GM18858 (cell line): ENCODE measurements around the gene SUN3.
"Not testable (repeated sequence)": the region's sequence is repeated elsewhere in the genome, so short reads cannot be mapped to it uniquely, and the experiment has no call there.

Experiments
- ATAC-seq: cut with Tn5 transposase; IDR thresholded peaks from one replicate; pipeline ENCODE4 v1.9.1; 2021; ENCODE audit not compliant: unreplicated experiment

The SUN3 gene

DNA sequence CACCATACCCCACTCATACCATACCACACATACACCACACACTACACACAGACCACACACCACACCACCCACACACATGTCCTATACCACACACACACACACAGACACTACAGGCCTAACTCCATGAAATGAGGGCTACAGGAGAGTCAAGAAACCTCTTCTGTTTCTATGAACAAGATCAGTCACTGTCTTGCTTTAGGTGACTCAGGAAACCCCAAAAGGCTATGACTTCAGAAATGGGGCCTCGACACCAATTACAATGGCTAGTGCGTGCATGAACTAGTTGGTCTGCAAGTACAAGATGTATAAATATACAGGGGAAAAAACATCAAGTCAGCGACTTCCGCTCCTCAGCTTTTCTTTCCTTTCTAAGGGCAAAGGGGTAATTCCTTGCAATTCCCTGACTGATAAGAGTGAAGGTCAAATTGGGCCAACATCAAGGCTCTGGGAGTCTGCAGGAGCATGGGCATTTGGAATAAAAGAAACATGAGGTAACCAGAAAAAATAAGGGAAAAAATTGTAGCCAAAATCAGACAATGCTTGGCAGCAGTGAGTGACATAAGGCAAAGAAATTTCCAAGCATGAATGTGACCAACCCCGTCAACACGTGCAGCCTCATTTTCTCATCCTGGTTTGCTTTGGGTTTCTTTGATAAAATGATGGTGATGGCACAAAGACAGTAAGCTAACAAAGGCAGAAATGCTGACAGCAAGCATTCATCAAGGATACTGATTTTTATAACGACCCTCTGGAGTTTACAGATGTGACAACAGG, 82.1 kb downstream of the SUN3 start:
- ATAC-seq = no peak

- ATAC-seq = peak; percentile 59
Observed at GRCh38 chr7:47945261-47946015, 83.5 kb downstream of the SUN3 start.

GRCh38 chr7:47944536-47945260, 84.2 kb downstream of the SUN3 start:
- ATAC-seq = no peak

DNA sequence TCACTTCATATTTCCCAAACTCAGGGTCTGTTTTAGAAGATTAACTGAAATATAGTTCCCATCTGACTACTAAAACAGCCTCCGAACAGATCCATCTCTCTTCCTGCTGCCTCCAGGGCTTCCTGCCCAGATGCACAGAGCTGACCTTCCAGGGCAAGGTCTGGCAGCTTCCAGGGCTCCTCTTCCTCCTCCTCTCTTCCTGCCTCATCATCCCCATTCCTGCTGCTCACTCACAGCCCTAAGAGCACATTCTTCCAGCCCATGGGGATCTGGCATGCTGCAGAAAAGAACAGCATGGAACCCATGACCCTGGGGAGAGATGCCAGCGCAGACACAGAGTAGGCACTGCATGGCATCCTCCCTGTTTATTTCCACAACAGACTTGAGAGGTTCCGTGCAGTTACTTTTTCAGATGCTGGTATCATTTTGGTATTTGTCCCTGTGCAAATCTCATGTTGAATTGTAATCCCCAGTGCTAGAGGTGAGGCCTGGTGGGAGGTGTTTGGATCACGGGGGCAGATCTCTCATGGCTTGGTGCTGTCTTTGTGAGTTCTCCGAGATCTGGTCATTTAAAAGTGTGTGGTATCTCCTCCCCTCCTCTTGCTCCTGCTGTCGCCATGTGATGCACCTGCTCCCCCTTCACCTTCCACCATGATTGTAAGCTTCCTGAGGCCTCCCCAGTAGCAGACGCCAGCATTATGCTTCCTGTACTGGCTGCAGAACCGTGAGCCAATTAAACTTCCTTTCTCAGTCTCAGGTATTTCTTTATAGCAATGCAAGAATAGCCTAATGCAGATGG, 85.0 kb downstream of the SUN3 start:
- ATAC-seq = no peak

- not testable (repeated sequence) for ATAC-seq
Observed at GRCh38 chr7:47942651-47943050, 86.3 kb downstream of the SUN3 start.

DNA sequence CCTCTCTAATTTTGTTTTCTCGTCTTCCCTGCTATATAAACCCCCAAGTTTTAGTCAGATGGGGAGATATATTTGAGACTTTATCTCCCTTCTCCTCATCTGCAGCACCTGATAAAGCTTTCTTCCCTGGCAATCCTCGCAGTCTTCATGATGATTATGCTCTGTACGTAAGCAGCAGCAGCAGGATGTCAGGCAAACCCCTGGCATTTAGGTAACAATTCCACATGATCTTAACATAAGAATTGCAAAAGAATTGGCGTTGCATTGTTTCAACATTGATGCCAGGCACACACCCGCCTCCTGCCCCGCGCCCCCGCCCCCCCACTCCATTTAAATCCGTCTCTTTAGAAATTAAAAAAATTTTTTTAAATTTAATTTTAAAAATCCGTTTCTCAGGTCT, 86.8 kb downstream of the SUN3 start:
- no peak for ATAC-seq

DNA sequence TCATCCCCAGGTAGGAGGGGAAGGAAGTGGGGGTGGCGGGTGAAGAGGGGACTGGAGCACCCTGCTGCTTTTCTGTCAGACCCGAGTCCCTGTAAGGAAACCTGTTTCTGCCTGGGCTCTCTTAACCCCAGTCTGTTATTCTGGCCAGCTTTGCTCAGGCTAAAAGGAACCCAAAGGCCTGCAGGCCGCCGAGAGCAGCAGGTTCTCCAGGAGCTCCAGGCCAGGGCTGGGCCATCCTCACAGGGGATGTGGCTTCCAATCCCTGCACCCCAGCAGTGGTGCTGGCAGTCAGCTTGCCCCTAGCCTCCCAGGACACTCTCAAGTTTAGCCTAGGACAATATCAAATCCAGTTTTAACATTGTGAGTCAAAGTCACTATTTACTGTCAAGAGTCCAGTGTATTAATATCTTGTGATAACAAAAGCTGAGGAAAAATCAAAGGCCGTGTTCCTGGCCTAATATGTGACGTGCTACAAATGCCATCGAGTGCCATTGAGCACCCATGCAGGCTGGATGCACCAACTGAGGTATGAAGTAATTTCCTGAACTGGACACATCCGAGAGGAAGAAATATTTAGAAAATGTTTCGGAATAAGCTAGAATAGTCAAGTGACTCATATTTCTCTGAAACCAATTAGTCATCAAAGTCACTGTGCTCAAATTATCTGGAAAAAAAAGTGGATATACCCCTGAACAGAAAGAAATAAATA, 87.6 kb downstream of the SUN3 start:
- ATAC-seq = no peak

DNA sequence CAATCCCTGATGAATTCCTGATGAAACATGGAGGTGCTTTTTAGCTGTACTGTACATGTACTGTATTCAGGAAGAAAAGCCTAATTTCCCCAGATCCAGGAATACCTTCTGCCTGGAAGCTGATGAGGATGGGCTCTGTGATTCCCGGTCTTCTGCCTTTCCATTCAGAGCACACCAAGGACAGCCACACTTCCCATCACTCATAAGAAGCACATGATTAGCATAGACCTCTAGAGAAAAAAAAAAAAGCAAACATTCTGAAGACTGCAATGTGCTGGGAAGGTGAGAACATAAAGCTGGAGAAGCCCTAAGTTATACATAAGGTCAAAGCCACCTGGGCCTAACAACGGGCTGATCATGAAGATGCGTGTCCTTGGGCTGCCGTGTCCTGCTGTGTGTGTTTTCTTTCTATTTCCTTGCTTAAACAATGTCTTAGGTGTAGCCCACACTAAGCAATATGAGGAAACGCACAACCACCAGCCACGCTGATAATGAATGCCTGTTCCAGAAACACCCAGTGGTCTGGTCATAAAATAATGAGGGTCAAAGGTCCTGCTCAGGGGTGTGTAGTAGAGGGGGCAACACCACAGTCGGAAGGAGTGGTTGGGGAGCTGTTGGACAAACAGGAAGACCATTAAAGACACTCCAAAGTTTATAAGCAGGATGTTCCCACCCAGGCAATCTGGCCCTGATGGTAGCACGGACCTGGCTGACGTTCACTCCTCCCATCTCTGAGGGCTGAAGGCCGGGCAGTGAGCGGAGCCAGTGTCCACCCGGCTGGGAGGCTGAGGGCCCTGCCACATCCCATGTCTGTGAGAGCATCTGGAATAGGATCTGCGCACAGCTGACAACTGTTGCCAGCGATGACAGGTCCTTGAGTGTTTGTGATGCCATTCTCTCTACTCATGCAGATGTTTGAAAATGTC, 88.6 kb downstream of the SUN3 start:
- no peak for ATAC-seq

DNA sequence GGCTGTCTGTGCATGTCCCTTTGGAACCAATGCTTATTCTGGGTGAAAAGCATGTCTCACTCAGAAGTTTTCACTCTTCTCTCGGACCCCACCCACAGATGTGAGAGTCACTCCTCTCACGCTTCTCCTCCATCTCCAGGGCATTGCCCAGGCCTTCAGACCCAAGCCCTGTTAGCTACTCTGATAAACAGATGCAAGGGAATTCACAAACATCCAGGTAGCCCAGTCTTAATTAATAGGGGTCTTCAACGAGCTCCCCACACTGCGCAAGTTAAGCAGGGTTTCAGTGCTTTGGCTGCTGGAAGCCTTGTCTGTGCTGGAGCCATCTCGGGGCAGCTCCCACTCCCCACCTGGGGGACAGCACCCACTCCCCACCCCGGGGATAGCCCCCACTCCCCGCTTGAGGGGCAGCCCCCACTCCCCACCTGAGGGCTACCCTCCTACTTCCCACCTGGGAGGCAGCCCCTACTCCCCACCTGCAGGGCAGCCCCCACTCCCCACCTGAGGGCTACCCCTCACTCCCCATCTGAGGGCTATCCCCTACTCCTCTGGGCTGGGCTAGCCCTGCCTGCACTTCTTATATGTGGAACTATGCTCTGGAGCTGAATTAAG, 89.4 kb downstream of the SUN3 start:
- no peak for ATAC-seq

- ATAC-seq = no peak
Observed at GRCh38 chr7:47938574-47939165, 90.2 kb downstream of the SUN3 start.

DNA sequence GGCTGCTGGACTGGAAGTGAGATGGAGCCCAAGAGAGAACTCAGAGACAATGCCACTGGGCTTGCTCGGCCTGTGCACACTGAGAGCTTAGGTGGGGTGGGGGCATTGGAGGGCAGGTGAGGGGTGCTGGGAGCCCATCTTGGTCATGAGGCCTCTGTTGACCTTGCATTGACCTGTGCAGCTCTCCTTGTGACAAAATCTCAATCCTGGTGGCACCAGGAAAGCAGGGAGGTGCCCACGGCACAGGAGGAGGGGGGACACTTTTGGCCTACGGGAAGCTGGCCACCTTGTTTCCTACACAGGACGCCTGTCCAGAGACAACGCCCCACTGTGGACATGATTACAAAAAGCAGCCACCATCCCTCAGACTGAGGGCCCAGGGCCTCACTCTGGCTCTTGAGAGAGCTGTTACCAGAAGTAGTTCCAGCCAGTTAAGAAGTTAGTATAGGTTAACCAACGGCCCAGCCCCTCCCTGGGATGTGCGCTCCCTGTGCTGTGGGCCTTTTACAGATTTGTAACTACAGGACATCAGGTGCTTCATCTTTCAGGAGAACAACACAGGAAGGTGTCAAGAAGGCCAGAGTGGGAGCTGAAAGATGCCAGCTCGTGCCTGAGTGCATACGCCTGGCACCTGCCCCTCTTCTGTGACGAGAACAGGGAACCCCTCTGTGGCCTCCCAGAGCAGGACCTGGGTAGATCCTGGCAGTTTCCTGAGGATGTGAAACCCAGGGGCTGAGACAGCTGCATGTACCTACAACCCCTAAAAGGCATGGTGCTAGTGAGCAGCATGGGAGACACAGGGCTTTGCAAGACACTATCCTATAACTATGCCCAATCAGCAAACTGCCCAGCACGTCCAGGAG, 91.0 kb downstream of the SUN3 start:
- peak; percentile 41 for ATAC-seq
